ENCODE measurements around the gene CDH23.

The CDH23 gene

GRCh38 chr10:71521504-71522441 lies 125.1 kb downstream of the CDH23 start:
- DNase-seq, result no peak

GRCh38 chr10:71522442-71523144 lies 125.9 kb downstream of the CDH23 start:
- DNase-seq, result peak; percentile 43

- DNase-seq, result no peak
Observed at GRCh38 chr10:71523756-71524155, 127.0 kb downstream of the CDH23 start.

DNA sequence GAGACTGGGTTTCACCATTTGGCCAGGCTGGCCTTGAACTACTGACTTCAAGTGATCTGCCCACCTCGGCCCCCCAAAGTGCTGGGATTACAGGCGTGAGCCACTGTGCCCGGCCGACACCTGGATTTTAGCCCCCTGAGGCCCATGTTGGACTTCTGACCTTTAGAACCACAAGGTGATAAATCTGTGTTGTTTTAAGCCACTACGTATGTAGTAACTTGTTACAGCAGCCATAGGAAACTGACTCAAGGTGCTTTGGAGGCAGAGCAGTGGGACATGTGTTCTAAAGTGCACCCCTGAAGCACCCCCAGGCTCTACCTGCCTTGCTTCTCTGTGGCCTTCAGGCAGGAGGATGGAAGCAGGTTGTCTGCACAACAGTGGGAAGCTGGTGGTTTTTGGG lies 128.4 kb downstream of the CDH23 start:
- DNase-seq, result no peak

DNA sequence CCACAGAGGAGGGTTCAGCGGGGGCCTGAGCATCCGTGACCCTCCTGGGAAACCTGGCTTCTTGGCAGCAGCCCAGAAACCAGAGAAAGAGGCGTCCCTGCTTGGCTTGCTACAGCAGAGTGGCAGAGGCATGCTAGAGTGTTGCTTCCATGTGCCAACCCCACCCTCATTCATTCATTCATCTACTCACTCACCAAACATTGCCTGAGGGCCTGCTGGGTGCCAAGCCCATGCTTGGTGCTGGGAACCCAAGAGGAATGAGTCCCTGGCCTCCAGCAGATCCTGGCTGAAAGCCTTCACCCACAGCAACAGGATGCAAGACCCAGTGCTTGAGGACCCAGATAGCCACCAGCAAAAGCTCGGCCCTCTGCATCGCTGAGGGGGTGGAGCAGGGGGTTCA lies 129.0 kb downstream of the CDH23 start:
- DNase-seq, result no peak

GRCh38 chr10:71526653-71527052 lies 129.9 kb downstream of the CDH23 start:
- no peak for DNase-seq

- no peak for DNase-seq
Observed at GRCh38 chr10:71527135-71527534, 130.4 kb downstream of the CDH23 start.

DNA sequence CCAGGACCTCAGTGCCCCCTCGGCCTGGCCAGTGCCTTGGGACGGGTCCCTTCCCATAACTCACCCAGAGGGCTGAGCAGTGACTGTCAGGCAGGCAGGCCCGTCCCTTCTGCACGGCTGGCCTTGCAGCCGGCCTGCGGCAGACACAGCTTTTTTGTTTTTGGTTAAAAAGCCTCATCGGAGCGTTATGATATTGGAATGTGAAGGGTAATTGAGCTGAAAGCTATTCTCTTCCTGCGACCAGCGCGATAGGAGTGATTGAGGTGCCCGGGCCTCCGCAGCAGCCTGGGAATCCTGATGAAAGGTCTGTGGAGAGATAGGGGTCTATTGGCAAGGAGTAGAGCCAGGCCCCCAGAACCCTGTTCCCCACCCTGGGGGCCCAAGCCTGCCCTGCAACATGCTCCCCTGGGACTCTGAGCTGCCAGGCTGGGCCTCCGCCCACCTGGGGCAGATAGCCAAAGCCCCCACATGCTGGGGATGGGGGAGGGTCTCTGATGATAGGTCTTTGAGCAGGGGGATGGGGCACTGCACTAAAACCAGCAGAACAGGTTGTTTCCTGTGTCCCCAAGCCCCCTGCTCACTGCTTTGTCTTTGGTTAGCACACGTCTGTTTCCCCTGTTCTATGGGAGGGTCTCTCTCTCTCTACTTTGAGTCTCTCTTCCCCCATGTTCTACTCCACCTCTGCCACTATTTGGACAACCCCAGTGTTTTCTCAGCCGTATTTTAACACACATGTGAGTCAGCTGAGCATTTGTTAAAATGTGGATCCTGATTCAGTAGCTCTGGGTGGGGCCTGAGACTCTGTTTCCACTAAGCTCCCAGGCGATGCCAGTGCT lies 131.9 kb downstream of the CDH23 start:
- no peak for DNase-seq

DNA sequence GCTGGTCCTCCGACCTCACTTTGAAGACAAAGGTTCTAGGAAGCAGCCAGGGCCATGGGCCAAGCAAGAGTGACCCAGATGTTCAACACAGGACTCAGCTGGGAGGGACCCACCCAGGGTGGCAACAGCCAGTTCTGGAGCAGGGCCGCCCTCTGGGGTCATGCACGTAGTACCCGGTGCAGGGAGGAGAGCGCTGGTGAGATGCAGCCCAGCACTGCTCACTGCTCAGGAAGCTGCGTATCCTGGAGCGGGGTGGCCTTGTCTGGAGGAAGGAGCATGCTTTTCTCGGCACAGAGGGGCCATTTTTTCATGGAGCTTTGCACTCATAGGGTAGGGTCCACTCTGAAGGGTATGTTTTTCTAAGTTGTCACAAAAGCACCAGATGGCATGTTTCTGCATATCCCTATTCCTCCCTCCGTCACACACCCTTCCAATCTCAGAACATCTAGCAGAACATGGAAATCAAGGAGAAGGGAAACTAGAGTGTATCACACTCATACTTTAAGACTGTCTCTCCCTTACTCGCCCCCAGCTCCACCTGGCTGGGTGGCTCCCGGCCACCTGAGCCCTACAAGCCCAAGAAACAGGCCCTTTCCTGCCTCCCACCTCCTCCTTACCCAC lies 132.6 kb downstream of the CDH23 start:
- no peak for DNase-seq

DNA sequence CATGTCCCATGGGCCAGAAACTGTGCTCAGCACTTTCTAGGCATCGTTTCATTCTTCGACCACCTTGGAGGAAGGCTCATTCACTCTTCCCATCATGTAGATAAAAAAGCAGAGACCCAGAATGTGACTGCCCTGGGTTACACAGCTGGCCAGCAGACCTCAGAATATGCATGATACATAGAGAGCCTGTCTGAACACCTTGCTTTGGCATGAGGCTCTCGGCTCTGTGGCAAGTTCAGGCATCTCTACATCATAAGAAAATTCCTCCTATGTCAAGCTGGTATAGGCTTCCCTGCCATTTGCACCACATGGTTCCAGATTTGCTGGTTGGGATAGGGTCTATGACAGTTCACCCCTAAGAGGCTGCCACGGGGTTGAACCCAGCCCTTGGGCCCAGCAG lies 134.1 kb downstream of the CDH23 start:
- no peak for DNase-seq

DNA sequence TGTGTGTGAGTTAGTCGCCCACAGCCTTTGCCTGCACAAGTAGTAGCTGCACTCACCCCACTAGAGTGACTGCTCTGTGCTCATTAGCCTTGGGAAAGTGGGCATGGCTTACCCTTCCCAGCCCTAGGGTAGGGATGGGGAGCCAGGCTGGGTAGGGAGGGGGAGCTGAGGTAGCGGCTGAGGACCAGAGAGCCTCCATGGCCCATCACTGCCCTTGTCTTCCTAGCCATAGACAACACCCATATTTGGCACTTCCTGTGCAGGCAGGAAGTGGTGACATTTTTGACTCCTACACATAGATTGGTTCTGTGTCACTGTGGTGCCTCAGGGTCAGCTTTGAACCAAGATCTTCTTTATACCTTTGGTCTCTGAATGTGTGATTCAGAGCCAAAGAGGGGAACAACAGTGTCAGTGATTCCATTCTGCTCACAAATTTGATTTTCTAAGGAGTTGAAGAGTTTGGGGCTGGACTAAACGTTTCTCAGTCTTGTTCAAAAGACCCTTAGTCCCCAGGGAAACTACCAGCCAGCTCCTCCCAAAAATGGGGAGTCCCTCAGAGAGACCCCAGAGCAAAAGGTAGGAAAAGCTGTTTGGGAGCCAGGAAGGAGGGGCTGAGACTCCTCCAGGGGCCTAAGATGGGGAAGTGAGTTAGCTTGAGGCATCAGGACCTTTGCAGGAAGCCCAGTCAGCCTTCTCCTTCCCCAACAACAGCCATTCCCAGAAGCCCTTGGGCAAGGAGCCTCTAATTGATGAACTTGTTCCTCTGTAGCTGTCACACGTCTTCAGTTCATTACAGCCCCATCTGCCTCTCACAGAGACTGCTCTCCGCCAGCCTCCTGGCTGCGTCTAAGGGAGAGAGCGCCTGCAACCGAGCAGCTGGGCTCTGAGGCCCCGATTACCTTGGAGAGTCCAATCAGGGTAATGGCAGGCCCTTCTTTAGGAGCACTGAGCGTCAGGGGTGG lies 135.0 kb downstream of the CDH23 start:
- DNase-seq, result no peak

DNA sequence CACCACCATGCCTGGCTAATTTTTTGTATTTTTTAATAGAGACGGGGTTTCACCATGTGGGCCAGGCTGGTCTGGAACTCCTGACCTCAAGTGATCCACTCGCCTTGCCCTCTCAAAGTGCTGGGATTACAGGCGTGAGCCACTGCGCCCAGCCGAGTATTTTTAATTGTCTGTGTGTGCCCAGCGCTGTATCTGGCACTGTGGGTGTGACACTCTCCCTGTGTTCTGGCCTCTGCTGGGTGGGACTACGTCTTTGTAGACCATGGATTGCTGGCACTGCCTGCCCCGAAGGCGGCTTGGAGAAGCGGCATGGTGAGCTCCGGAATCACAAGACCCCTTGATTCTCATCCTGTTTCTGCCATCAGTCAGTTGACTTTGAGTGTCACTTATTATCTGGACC lies 136.2 kb downstream of the CDH23 start:
- no peak for DNase-seq

DNA sequence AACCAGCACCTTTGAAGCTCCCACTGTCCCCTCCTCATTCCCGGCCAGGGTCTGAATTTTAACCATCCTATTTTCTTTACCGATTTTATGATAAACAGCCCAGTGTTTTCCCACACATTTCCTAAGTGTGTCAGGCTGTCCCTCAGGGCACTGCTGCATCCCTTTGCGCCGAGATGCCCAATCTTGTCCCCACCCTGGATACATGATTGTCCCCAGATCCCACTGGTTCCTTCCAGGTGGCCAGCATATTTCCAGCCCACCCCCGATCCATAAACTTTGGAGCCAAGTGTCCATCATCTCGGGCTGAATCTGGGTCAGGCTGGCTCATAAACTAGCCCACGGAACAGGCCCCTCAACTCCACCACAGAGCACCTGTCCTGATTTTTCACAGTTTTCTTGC lies 137.2 kb downstream of the CDH23 start:
- no peak for DNase-seq

DNA sequence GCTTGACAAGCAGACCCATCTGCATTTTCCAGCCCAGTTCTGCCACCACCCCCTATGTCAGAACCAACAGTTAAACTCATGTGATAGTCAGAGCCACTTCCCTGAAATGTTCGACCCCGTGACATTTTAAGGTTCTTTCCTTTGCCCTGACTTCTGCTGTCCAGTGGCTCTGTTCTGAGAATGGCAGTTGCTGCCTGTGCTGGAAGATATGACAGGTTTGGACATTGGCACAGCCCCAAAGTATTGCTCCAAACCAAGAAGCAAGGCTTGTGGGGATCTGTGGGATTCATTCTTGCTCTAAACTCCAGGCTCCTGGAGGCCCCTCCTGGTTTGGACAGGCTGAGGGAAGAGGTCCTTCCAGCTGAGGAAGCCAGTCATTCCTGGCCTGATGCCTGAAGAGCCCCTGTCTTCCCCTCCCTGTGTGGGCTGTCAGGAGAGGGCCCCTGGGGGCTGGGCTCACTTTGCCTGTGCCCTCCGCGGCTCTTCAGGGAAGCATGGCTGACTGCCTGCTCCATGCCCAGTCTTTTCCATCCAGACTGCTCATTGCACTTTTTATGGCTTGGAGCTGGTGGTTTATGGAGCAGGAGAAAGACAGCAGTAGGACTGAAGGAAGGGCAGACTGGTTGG lies 138.0 kb downstream of the CDH23 start:
- no peak for DNase-seq

DNA sequence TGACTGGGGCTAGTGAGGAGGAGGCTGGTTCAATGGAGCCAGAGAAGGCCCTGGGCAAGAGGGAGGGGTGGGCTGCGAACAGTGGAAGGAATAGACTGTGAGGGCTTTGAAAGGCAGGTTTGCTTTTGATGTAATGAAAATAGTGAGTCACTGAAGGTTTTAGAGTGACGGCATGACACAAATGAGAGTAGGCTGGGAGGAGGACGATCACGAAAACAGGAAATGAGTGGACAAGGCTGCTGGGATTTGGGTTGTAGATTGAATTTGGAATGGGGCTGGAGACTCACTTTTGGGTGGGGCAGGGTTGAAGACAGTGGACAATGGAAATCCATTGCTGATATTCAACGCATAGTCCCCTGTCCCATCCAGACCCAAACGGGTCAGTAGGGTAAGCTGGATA lies 139.6 kb downstream of the CDH23 start:
- DNase-seq, result no peak

- no peak for DNase-seq
Observed at GRCh38 chr10:71537125-71537524, 140.4 kb downstream of the CDH23 start.

DNA sequence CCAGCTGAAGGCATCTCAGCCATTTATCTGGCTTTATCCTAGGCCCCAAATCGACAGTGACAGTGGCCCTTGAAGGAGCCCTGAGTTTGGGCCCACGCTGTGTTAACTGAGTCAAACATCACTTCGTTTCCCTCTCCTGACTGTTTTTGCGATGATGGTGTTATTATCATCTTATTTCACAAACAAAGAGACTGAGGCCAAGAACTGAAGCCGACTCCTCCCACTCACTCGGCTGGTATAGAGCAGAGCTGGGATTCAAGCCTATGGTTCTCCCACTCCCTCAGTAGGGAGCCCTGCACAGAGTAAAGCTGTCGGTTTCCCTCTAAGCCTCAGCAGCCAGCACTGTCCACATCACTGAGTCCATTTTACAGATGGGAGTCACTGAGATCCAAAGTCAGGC lies 141.0 kb downstream of the CDH23 start:
- DNase-seq, result no peak

DNA sequence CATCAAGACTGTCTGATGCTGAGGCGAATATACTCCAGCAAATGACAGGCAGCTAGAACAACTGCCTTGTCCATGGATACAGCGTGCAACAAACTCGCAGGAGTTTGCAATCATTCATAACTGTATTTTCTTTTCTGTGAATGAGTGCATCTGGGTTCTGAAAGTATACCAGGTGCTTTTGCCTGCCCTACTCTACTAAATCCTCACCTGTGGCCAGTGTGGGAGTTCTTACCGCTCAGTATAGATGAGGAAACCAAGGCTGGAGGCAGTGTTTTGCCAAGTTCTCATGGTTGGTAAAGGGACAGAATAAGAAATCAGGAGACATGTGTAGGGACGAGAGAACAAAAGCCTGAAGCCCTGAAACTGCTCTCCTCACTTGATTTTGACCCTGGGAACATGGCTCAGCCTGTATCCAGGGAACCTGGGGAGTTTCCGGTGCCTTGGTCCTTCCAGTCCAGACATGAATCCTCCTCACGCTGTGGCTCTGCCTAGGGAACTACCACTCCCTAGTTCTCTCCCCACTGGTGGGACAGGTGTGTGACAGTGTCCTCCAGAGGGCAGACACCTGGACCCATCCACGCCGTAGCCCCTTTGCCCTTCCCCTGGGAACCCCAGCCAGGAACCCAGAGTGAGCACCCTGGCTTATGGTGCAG lies 142.0 kb downstream of the CDH23 start:
- no peak for DNase-seq

GRCh38 chr10:71539442-71540118 lies 142.9 kb downstream of the CDH23 start:
- DNase-seq, result no peak

DNA sequence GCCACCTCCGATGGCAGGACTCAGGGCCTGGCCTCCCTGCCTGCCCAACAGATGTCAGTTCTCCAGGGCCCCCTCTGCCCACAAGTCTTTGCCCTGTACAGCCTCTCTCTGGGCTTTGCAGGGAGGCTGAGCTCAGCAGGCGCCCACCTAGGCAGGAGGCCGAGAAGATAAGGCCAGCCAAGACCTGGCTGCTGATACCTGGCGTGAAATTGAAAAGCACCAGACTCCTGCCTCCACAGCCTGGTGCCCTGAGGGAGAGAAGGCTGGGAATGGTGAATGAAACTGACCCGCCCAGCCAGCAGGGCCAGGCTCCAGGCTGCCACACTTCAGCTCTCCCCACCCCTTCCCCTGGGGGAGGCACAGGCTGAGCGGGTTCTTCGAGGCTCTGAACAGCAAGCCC lies 145.8 kb downstream of the CDH23 start:
- peak; percentile 49 for DNase-seq
